Parathyroid adenoma (tissue), 2 donors: ENCODE data around the gene DPYSL3.

Experiments
- H2AFZ ChIP-seq: fragments of 300-600 bp; sonication (generic); one replicate; pipeline ENCODE4 v1.7.0; 2017; ENCODE audit warnings: antibody characterized with exemption, mild to moderate bottlenecking
- H3K27ac ChIP-seq: fragments of 300-600 bp; sonication (generic); one replicate; pipeline ENCODE4 v1.7.0; 2017
- H3K27me3 ChIP-seq: fragments of 300-600 bp; sonication (generic); one replicate; pipeline ENCODE4 v1.7.0; 2017; ENCODE audit warnings: low read length; ENCODE audit not compliant: control insufficient read depth, insufficient read depth
- H3K36me3 ChIP-seq: fragments of 300-600 bp; sonication (generic); one replicate; pipeline ENCODE4 v1.7.0; 2017; ENCODE audit warnings: low read length; ENCODE audit not compliant: control insufficient read depth, insufficient read depth
- H3K4me1 ChIP-seq: fragments of 300-600 bp; sonication (generic); one replicate; pipeline ENCODE4 v1.7.0; 2017; ENCODE audit warnings: control low read depth
- H3K4me2 ChIP-seq: fragments of 300-600 bp; sonication (generic); one replicate; pipeline ENCODE4 v1.7.0; 2017; ENCODE audit warnings: low read length
- H3K4me3 ChIP-seq: fragments of 300-600 bp; sonication (generic); one replicate; pipeline ENCODE4 v1.7.0; 2017; ENCODE audit warnings: low read depth, low read length
- H3K79me2 ChIP-seq: fragments of 300-600 bp; sonication (generic); one replicate; pipeline ENCODE4 v1.7.0; 2017; ENCODE audit warnings: control low read depth
- H3K9ac ChIP-seq: fragments of 300-600 bp; sonication (generic); one replicate; pipeline ENCODE4 v1.7.0; 2017; ENCODE audit warnings: mild to moderate bottlenecking
- H3K9me3 ChIP-seq: fragments of 300-600 bp; sonication (generic); one replicate; pipeline ENCODE4 v1.7.0; 2017; ENCODE audit warnings: low read length; ENCODE audit not compliant: control insufficient read depth
- TF ChIP-seq, protein P1 (sequence below): fragments of 300-600 bp; sonication (generic); IDR thresholded peaks from one replicate; pipeline ENCODE4 v1.7.0; 2017; ENCODE audit warnings: antibody characterized with exemption, mild to moderate bottlenecking
- donor health status: primary hyperparathyroidism.

Gene DPYSL3

DNA sequence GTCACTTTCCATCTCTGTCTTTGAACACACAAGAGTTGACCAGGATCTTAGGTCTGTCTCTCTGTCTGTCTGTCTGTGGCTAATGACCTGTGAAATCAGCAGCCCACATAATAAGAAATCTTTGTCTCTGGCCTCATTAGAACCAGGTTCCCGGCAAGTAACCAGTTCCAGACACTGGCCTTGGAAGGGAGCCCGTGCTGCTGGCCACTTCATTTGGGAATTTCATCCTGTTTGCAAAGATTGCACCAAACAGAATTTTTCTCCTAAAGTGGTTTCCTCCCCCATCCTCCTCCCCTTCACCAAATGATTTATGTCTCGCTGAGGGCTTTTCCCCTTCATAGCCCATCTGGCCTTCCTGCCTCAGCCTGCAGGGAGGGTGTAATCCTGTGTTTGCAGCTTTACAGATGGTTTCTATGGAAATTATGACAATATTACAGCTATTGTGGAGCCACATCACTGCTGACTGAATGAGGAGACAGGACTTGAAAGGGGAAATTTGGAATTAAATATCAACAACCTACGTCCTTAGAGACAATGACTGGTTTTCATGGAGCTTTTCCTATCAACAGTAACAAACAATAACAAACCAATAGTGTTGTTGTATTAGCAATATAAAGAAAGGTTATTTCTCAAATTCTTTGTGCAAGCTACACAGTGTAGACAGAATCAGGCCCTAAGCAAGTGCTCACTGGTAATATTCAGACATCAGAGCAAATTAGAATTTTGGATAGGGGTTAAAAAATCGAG is 25.7 kb downstream of the DPYSL3 start:
- Histone ChIP-seq H3K9ac (no peak overlapping the region), H3K9me3 (no peaks in the 10 kb centered on the region), H3K27ac (peak overlapping the region; percentile 52), H3K36me3 (peaks cover 3% of the 10 kb centered on the region), H3K79me2 (no peaks in the 10 kb centered on the region), H3K4me3 (no peak overlapping the region), H3K4me1 (no peaks in the 10 kb centered on the region), H2AFZ (no peak overlapping the region), H3K4me2 (no peak overlapping the region), H3K27me3 (no peaks in the 10 kb centered on the region)
- TF ChIP-seq, protein P1, sequence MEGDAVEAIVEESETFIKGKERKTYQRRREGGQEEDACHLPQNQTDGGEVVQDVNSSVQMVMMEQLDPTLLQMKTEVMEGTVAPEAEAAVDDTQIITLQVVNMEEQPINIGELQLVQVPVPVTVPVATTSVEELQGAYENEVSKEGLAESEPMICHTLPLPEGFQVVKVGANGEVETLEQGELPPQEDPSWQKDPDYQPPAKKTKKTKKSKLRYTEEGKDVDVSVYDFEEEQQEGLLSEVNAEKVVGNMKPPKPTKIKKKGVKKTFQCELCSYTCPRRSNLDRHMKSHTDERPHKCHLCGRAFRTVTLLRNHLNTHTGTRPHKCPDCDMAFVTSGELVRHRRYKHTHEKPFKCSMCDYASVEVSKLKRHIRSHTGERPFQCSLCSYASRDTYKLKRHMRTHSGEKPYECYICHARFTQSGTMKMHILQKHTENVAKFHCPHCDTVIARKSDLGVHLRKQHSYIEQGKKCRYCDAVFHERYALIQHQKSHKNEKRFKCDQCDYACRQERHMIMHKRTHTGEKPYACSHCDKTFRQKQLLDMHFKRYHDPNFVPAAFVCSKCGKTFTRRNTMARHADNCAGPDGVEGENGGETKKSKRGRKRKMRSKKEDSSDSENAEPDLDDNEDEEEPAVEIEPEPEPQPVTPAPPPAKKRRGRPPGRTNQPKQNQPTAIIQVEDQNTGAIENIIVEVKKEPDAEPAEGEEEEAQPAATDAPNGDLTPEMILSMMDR = no peak

DNA sequence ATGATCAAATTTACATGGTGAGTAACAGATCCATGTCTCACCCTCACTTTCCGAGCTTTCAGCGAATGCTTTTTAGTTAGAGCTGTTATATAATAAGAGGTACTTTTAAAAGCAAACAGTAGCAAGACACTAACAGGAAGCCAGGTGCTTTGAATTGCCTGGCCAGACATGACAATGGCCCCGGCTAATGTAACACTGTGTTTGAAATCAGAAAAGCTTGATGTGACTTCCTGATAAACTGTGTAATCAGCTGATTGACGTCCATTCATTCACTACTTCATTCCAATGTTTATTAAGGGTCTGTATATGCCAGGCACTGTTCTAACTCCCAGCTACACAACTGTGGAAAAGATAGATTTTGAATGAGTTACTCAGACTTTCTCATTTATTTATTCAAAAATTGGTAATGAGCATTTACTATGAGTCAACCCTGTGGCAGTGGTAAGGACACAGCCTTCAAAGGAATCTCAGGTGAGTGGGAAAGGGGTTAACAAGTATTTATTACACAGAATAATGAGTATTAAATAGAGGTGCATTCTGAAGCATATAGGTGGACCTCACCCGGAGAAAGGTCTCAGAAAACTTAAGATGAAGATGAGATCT is 26.6 kb downstream of the DPYSL3 start:
- Histone ChIP-seq H2AFZ (no peak overlapping the region), H3K4me2 (no peak overlapping the region), H3K27ac (peak overlapping the region; percentile 52), H3K9me3 (no peaks in the 10 kb centered on the region), H3K4me1 (no peaks in the 10 kb centered on the region), H3K36me3 (peaks cover 3% of the 10 kb centered on the region), H3K79me2 (no peaks in the 10 kb centered on the region), H3K27me3 (no peaks in the 10 kb centered on the region), H3K9ac (no peak overlapping the region), H3K4me3 (no peak overlapping the region)
- TF ChIP-seq, protein P1 = no peak

DNA sequence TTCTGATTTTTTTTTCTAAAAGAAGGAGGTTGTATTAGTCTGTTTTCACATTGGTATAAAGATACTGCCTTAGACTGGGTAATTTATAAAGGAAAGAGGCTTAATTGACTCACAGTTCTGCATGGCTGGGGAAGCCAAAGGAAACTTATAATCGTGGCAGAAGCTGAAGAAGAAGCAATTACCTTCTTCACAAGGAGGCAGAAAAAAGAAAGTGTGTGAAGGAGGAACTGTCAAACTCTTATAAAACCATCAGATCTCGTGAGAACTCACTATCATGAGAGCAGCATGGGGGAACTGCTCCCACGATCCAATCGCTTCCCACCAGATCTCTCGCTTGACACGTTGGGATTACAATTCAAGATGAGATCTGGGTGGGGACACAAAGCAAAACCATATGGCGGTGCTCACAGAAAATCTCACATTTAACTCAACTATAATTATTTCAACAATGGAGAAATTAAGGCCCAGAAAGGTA is 27.1 kb downstream of the DPYSL3 start:
- no peaks in the 10 kb centered on the region for H3K79me2 ChIP-seq
- peaks cover 3% of the 10 kb centered on the region for H3K36me3 ChIP-seq
- no peak overlapping the region for H3K27ac ChIP-seq
- TF ChIP-seq, protein P1 = no peak
- H3K4me3 ChIP-seq = no peak overlapping the region
- no peaks in the 10 kb centered on the region for H3K9me3 ChIP-seq
- H3K9ac ChIP-seq = no peak overlapping the region
- H2AFZ ChIP-seq = no peak overlapping the region
- H3K27me3 ChIP-seq = no peaks in the 10 kb centered on the region
- no peaks in the 10 kb centered on the region for H3K4me1 ChIP-seq
- no peak overlapping the region for H3K4me2 ChIP-seq

DNA sequence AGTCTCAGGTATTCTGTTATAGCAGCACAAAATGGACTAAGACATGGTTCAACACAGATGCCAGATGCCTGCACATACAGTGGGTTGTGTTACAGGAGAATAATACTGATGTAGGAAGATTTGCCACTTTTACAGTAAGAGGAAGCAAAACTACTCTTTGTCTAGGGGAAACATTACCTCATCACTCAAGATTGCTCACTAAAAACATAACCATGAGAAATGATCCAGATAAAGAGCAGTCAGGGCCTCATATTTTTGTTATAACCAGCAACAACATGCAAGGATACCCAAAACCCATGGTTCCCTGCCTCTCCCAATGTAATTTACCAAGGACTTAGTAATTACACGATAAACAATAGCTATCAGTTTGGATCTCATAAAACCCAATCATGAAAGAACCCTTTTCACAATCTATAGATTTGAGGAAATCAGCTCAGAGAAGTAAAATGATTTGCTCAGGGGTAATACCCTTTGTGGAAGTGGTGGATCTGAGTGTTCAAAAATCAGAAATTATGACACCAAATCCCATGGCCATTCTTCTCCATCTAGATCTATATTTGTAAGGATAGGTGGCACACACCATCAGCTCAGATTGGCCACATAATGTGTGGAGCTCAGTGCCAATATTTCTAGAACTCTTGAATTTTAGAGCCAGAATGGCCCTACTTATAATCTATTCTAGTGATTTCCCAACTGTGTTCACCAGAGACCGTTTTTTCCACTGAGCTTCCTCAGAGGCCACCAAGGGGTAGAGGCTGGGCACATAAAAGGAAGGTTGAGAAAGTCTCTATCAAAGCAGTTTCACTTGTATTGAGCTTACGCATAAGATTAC is 27.8 kb downstream of the DPYSL3 start:
- Histone ChIP-seq H3K36me3 (peaks cover 3% of the 10 kb centered on the region), H3K4me1 (no peaks in the 10 kb centered on the region), H3K9ac (no peak overlapping the region), H2AFZ (no peak overlapping the region), H3K4me2 (no peak overlapping the region), H3K4me3 (no peak overlapping the region), H3K79me2 (no peaks in the 10 kb centered on the region), H3K27ac (no peak overlapping the region), H3K9me3 (no peaks in the 10 kb centered on the region), H3K27me3 (no peaks in the 10 kb centered on the region)
- TF ChIP-seq, protein P1 = no peak
